GM08714 (cell line): ENCODE measurements around the gene IFNE.

Experiments used
- H3K4me3 ChIP-seq: fragments of 200-500 bp; sonication (Bioruptor generic); 2 replicates; pipeline ENCODE4 v1.5.1; 2014; ENCODE audit warnings: mild to moderate bottlenecking, low read length, inconsistent platforms
- ZNF274 ChIP-seq: IDR thresholded peaks from 2 replicates; pipeline ENCODE4 v1.6.1; 2012; ENCODE audit warnings: mild to moderate bottlenecking, low read depth, low read length

The IFNE gene, protein sequence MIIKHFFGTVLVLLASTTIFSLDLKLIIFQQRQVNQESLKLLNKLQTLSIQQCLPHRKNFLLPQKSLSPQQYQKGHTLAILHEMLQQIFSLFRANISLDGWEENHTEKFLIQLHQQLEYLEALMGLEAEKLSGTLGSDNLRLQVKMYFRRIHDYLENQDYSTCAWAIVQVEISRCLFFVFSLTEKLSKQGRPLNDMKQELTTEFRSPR

DNA sequence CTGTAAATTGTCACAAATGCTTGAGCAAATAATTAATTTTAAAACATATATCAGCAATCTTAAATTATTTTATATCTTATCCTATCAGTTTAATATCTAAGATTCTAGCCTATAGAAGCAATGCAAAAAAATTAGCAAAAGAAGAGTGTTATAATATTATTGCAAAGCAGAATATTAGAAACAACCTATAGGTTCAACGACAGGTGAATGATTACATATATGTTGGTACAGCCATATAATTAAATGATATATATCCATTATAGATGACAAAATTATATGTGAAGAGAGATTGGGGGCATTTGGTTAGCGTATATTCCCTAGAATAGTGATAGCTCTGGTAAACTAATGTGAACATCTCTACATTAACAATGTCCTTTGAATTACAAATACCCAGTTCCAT lies at the start of gene IFNE:
Gene IFNE, minus strand, starts transcription at position 101 of the 400 bp plus-strand sequence. CDS start 619 bp downstream, outside the sequence.
- H3K4me3 ChIP-seq, result no peak within 1 kb of the TSS
- no peak for TF ChIP-seq ZNF274

DNA sequence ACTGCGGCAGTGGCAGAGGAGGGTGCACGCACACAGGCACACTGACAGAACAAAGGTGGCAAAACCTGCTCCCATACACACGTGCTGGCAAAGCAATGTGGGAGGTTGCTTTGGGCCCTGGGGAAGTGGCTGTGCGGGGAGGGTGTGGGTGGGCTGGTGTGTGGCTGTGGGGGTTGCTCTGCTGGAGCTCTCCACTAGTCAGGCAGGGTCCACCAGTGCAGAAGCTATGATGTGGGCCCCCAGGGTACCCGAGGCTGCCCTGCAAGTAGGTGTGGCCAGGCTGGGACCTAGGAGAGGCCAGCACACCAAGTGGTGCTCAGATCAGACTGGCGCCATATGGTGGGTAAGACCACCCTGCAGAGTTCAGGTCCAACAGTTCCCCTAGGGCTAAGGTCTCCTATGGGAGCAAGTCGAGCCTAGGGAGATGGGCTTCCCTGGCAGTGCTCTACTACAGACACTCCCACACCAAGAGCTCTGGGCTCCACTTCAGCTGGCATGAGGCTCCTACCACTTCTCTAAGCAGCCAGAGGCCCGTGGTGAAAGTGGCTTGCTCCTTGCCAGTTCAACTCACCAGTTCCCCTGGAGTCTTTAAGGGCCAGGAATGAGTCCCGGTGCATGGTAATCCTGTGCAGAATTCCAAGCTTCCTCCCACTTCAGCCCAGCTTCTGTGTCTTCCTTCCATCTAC lies 46.2 kb upstream of the IFNE start:
- H3K4me3 ChIP-seq, result no peak overlapping the region

DNA sequence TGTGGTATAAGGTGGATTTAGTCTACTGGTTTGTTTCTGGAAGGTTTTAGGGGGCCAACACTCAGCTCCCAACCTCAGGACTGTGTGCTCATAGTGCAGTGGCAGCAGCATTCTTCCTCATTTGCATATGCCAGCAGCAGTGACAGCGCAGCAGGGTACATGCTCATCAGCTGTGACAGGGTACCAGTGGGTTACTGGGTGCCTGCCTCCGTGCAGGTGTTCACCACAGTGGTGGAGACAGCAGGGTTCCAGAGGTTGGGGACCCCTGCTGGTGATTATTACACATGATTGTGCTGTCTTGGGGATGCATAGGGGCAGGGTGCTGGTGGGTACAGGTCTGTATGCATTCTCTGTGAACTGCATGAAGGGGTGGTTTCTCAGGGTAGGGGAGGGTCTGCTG lies 45.5 kb upstream of the IFNE start:
- TF ChIP-seq ZNF274, result no peak
- no peak overlapping the region for H3K4me3 ChIP-seq

More for the DNA sequence above, 46.2 kb upstream of the IFNE start:
- TF ChIP-seq ZNF274, result no peak

DNA sequence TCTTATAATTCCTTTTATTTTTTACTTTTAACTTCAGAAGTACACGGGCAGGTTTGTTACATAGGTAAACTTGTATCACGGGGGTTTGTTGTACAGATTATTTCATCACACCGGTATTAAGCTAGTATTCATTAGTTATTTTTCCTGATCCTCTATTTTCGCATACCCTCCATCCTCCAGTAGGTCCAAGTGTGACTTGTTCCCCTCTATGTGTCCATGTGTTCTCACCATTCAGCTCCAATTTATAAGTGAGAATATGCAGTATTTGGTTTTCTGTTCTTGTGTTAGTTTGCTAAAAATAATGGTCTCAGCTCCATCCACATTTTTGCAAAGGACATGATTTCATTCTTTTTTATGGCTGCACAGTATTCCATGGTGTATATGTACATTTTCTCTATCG lies 43.1 kb upstream of the IFNE start:
- no peak overlapping the region for H3K4me3 ChIP-seq
- no peak for TF ChIP-seq ZNF274

DNA sequence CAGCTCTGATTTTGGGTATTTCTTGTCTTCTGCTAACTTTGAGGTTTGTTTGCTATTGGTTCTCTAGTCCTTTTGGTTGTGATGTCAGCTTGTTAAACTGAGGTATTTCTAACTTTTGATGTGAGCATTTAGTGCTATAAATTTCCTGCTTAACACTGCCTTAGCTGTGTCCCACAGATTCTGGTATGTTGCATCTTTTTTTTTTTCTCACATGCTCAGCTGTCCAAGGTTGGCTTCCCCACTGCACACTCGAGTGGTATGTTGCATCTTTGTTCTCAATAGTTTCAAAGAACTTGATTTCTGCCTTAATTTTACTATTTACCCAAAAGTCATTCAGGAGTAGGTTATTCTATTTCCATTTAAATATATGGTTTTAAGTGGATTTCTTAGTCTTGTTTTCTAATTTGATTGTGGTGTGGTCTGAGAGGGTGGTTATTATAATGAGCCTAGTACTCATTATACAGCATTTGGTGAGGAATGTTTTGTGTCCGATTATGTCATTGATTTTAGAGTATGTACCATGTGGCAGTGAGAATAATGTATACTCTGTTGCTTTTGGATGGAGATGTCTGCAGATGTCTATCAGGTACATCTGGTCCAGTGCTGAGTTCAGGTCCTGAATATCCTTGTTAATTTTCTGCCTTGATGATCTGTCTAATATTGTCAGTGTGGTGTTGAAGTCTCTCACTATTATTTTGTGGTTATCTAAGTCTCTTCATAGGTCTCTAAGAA lies 42.2 kb upstream of the IFNE start:
- no peak overlapping the region for H3K4me3 ChIP-seq
- TF ChIP-seq ZNF274, result no peak

DNA sequence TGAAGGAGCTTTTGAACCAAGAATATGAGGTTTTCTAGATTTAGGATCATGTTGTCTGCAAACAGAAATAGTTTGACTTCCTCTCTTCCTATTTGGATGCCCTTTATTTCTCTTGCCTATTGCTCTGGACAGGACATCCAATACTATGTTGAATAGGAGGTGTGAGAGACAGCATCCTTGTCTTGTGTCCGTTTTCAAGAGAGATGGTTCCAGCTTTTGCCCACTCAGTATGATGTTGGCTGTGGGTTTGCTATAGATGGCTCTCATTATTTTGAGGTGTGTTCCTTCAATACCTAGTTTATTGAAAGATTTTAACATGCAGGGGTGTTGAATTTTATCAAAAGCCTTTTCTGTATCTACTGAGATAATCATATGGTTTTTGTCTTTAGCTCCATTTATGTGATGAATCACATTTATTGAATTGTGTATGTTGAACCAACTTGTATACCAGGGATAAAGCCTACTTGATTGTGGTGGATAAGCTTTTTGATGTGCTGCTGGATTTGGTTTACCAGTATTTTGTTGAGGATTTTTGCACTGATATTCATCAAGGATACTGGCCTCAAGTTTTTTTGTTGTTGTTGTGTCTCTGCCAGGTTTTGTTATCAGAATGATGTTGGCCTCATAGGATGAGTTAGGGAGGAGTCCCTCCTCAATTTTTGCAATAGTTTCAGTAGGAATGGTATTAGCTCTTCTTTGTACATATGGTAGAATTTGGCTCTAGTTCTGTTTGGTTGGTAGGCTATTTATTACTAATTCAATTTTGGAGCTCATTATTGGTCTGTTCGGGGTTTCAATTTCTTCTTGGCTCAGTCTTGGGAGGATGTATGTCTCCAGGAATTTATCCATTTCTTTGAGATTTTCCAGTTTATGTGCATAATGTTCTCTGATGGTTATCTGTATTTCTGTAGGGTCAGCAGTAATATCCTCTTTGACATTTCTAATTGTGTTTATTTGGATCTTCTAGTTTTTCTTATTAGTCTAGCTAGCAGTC lies 41.2 kb upstream of the IFNE start:
- no peak for TF ChIP-seq ZNF274
- no peak overlapping the region for H3K4me3 ChIP-seq

DNA sequence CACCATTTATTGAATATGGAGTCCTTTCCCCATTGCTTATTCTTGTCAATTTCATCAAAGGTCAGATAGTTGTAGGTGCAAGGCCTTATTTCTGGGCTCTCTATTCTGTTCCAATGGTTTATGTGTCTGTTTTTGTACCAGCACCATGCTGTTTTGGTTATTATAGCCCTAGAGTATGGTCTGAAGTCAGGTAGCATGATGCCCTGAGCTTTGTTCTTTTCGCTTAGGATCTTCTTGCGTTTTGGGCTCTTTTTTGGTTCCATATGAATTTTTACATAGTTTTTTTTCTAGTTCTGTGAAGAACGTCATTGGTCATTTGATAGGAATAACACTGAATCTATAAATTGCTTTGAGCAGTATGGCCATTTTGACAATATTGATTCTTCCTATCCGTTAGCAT lies 40.2 kb upstream of the IFNE start:
- no peak for TF ChIP-seq ZNF274
- no peak overlapping the region for H3K4me3 ChIP-seq

DNA sequence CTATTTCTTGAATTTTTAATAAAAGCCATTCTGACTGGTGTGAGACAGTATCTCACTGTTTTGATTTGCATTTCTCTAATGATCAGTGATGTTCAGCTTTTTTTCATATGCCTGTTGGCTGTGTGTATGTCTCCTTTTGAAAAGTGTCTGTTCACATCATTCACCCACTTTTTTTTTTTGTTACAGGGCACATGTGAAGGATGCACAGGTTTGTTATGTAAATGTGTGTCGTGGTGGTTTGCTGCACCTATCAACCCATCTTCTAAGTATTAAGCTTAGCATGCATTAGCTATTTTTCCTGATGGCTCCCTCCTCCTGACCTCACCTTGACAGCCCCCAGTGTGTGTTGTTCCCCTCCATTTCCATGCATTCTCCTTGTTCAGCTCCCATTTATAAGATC lies 39.3 kb upstream of the IFNE start:
- no peak overlapping the region for H3K4me3 ChIP-seq
- TF ChIP-seq ZNF274, result no peak

DNA sequence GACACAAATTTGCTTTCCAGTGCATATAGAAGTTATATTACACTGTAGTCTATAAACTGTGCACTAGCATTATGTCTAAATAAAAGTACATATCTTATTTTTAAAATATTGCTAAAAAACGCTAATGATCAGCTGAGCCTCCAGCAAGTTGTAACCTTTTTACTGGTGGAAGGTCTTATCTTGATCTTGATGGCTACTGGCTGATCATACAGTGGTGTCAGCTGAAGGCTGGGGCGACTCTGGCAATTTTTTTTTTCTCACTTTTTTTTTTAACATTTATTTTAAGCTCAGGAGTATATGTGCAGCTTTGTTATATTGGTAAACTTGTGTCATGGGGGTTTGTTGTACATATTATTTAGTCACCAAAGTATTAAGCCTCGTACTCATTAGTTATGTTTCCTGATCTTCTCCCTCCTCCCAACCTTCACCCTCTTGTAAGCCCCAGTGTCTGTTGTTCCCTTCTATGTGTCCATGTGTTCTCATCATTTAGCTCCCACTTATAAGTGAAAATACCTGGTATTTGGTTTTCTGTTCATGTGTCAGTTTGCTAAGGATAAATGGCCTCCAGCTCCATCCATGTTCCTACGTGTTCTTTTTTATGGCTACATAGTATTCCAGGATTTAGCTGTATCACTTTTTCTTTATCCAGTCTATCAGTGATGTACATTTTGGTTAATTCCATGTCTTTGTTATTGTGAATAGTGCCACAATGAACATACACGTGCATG lies 38.6 kb upstream of the IFNE start:
- H3K4me3 ChIP-seq, result no peak overlapping the region
- no peak for TF ChIP-seq ZNF274

DNA sequence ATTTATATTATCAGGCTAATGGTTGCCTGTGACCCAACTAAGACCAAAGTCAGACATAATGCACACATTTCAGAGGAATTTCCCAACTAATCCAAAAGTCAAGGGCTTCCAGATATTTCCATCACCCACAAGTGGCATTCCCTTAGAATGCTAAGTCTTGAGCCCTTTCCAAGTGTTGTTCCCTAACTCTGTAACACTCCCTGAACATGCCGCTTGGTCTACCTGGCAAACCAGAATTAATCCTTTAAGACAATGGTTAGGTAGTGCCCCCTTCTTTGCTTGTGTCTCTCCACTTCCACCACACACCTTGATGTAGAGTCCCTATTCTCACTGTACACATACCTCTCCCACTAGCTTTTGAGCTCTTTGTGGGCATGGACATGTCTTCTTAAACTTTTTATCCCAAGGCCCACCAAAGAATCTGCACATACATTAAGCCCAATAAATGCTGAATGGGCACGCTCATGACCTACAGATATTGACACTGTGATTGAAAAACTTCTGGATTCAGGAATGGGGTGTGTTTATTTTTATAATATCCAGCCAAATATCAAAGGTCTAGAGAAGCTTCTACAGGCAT lies 37.8 kb upstream of the IFNE start:
- TF ChIP-seq ZNF274, result no peak
- H3K4me3 ChIP-seq, result no peak overlapping the region

DNA sequence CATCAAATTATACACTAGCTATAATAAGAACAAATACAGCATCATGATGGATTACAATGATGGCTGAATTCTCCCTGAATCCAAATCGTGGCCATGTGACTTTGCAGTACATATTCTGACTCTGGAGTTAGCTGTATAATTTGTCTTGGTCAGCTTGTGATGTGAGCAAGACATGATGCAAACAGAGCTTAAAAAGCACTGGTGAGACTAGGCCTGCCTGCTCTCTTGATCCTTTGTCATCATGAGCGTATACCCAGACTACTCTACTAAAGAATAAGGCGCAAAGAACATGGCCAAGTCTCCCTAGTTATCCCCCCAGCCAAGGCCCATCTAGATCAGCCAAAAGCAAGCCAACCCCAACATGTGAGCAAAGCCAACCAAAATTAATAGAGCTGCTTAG lies 34.7 kb upstream of the IFNE start:
- TF ChIP-seq ZNF274, result no peak
- no peak overlapping the region for H3K4me3 ChIP-seq

DNA sequence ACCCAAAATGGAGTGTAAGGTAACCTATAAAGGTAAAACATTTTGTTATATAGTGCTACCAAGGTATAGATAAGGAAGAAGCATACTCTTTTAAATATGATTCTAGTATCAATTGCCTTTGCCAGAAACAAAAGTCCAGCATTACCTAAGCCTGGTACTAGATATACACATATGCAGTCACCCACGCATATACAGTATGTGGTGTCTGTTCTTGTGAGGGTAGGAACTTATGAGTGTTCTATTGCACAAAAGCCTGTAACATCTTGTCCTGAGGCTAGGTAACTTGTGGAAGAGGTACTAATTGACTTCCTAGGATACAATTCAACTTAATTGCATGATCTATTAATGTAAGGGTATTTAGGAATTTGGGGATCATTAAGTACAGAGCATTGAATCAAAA lies 31.3 kb upstream of the IFNE start:
- no peak for TF ChIP-seq ZNF274
- no peak overlapping the region for H3K4me3 ChIP-seq

DNA sequence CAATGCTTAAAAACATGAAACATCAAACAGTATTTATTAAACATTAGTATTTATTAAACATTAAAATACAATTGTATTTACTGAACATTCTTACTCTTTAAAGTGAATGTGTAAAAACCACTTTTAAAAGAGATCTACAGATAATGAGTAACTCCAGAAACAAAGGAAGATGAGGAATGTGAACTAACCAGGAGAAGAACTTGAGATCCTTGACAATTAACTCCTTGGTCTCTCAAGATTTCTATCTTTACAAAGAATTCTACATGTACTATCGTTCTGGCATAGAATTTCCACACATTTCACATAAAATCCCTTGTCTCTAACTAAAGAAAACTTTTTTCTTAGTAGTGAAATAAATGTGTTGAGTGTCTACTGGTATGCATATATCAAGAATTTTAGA lies 28.7 kb upstream of the IFNE start:
- no peak overlapping the region for H3K4me3 ChIP-seq
- no peak for TF ChIP-seq ZNF274

DNA sequence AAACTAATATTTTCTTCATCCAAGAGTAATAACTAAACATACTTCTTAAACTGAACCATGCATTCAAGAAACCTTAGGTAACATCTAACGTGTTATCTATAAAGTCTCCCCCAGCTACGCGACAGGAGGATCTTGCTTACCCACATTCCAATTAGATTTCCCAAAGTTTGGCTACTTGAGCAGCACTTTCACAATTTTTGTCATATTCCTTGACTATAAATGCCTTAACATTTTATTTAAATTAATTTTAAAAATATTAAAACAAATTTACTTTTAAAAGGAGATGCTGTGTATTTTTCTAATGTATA lies 25.3 kb upstream of the IFNE start:
- no peak for TF ChIP-seq ZNF274

More for the DNA sequence above, 25.3 kb upstream of the IFNE start:
- no peak overlapping the region for H3K4me3 ChIP-seq
